NT2/D1 (cell line): ENCODE measurements around the gene APOA5.

Source experiments
- SUZ12 ChIP-seq: IDR thresholded peaks from 2 replicates; pipeline ENCODE4 v1.6.1; 2011; ENCODE audit not compliant: insufficient read length, insufficient read depth; ENCODE audit errors: extremely low read depth
- YY1 ChIP-seq: IDR thresholded peaks from 2 replicates; pipeline ENCODE4 v1.6.1; 2011; ENCODE audit not compliant: insufficient read length, insufficient read depth
- ZNF274 ChIP-seq: IDR thresholded peaks from 2 replicates; pipeline ENCODE4 v1.6.1; 2011; ENCODE audit warnings: mild to moderate bottlenecking, low read depth, low read length

- no peak for TF ChIP-seq YY1
- no peak for TF ChIP-seq ZNF274
- no peak for TF ChIP-seq SUZ12
Measured at GRCh38 chr11:116786326-116786725, 5.4 kb downstream of the APOA5 start.
